Activated B cell treated with CpG ODN at 0.5 μM for 24 hours (primary cell): ENCODE results near the gene BRD1. TPM values are rescaled to one million over a fixed set of nuclear protein-coding genes. Genes with fewer than 3 reads are reported as not detected.

ENCODE experiments used
- ATAC-seq: fragments of 200-7000 bp; cut with Tn5 transposase; one replicate; pipeline ENCODE4 v1.10.0; 2021; ENCODE audit warnings: low read depth, mild to moderate bottlenecking, moderate library complexity
- CTCF ChIA-PET: fragments of 350-600 bp; sonication (Branson Sonifier 250); formaldehyde crosslinking; loops from one replicate; lab custom pipeline; 2021; ENCODE audit warnings: antibody characterized with exemption; lab: Charles Lee
- POLR2A ChIA-PET: fragments of 350-600 bp; sonication (Branson Sonifier 250); formaldehyde crosslinking; loops from one replicate; lab custom pipeline; 2021; ENCODE audit warnings: antibody characterized with exemption; lab: Charles Lee
- DNase-seq: peaks from one replicate; pipeline ENCODE4 v3.0.0; 2022
- H3K27ac Mint-ChIP-seq: one replicate; pipeline ENCODE4 v1.8.0; 2020; ENCODE audit warnings: mixed read lengths
- H3K27me3 Mint-ChIP-seq: one replicate; pipeline ENCODE4 v1.8.0; 2021; ENCODE audit warnings: mixed read lengths
- H3K36me3 Mint-ChIP-seq: one replicate; pipeline ENCODE4 v1.8.0; 2021; ENCODE audit warnings: low read depth, mixed read lengths
- H3K4me1 Mint-ChIP-seq: one replicate; pipeline ENCODE4 v1.8.0; 2021; ENCODE audit warnings: mixed read lengths
- H3K4me3 Mint-ChIP-seq: one replicate; pipeline ENCODE4 v1.8.0; 2020; ENCODE audit warnings: mild to moderate bottlenecking, mixed read lengths
- H3K9me3 Mint-ChIP-seq: one replicate; pipeline ENCODE4 v1.8.0; 2020; ENCODE audit warnings: mixed read lengths
- intact Hi-C: fragments of 100-400 bp; cut with micrococcal nuclease; formaldehyde crosslinking; loops from one replicate; pipeline ENCODE4 v1.15.1; 2024
- total RNA-seq: library from RNA; stranded (reverse); gene quantifications from 2 replicates; pipeline ENCODE4 v1.2.3, GENCODE V29; 2022
- TF ChIP-seq, protein P1 (sequence below): fragments of 200-600 bp; IDR thresholded peaks from one replicate; pipeline ENCODE4 v1.8.0; 2022; ENCODE audit warnings: antibody characterized with exemption, mild to moderate bottlenecking

The BRD1 gene
- total RNA-seq, 1 donor from 2014 or later: 45.8 TPM

DNA sequence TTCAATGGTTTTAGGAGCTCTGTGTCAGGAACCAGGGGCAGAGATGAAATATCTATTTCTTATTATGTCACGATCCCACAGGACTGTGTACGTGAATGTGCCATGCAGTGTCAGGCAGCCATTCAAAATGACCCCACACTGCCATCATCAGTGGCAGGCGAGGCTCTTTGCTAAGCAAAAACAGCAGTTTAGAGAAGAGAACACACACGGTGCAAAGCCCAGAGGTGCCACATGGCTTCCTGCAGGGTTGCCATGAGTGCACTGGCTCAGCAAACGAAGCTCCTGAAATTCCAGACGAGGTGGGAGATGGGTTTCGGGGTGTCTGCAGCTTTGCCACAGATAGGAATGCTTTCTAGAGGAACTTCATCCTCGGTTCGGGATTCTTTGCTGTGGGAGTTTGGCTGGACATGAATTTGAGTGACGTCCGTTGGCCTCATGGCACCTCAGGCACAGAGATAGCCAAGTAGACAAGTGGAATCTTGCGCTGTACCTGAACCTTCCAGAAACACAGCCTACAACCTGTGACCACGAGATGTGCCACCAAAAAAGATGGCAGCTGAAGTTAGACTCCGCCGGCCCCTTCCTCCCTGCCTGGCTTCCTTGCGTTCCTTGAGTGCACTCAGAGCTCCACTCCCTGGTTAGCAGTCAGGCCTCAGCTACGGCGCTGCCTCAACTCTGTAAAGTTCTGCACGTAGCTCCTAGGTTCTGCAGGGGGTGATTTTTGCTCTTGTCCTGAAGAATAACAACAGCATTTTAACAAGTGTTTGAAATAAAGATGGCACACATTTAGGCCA lies 18.2 kb upstream of the BRD1 start:
- POLR2A ChIA-PET: interaction anchor here (0.6 kb wide), 1 partner anchor 168 kb away, joined by 3 read pairs; no protein-coding TSS in a partner anchor
- H3K36me3 Mint-ChIP-seq: no peaks in the 10 kb centered on the region
- peaks cover 8% of the 10 kb centered on the region for H3K4me1 Mint-ChIP-seq
- no peak overlapping the region for H3K27ac Mint-ChIP-seq
- H3K27me3 Mint-ChIP-seq: peaks cover 26% of the 10 kb centered on the region
- CTCF ChIA-PET: no interaction called here
- no peaks in the 10 kb centered on the region for H3K9me3 Mint-ChIP-seq
- no peak for DNase-seq
- ATAC-seq: no peak
- intact Hi-C loops: no loop called here
- TF ChIP-seq, protein P1, sequence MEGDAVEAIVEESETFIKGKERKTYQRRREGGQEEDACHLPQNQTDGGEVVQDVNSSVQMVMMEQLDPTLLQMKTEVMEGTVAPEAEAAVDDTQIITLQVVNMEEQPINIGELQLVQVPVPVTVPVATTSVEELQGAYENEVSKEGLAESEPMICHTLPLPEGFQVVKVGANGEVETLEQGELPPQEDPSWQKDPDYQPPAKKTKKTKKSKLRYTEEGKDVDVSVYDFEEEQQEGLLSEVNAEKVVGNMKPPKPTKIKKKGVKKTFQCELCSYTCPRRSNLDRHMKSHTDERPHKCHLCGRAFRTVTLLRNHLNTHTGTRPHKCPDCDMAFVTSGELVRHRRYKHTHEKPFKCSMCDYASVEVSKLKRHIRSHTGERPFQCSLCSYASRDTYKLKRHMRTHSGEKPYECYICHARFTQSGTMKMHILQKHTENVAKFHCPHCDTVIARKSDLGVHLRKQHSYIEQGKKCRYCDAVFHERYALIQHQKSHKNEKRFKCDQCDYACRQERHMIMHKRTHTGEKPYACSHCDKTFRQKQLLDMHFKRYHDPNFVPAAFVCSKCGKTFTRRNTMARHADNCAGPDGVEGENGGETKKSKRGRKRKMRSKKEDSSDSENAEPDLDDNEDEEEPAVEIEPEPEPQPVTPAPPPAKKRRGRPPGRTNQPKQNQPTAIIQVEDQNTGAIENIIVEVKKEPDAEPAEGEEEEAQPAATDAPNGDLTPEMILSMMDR: no peak
- H3K4me3 Mint-ChIP-seq: no peak overlapping the region

DNA sequence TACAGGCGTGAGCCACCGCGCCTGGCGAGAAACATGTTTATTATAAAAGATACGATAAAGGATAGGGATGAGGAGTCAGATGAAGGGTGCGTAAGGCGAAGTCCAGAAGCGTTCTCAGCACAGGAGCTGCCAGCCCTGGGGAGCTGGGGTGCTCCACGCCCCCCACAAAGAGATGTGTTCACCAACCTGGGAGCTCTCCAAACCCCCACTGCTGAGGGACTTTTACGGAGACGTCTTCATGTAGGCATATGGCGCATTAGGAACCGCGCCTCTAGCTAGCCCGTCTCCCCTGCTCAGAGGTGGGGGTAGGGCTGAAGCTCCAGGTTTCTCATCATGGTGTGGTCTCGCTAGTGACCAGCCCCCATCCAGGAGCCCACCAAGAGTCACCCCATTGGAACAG lies 17.6 kb upstream of the BRD1 start:
- POLR2A ChIA-PET: interaction anchor here (0.6 kb wide), 1 partner anchor 169 kb away, joined by 3 read pairs; no protein-coding TSS in a partner anchor
- intact Hi-C loops: no loop called here
- DNase-seq (no peak), ATAC-seq (no peak)
- CTCF ChIA-PET: no interaction called here
- Mint-ChIP-seq H3K9me3 (no peaks in the 10 kb centered on the region), H3K36me3 (no peaks in the 10 kb centered on the region), H3K27ac (no peak overlapping the region), H3K27me3 (peaks cover 23% of the 10 kb centered on the region), H3K4me3 (no peak overlapping the region), H3K4me1 (peaks cover 8% of the 10 kb centered on the region)
- TF ChIP-seq, protein P1: no peak

DNA sequence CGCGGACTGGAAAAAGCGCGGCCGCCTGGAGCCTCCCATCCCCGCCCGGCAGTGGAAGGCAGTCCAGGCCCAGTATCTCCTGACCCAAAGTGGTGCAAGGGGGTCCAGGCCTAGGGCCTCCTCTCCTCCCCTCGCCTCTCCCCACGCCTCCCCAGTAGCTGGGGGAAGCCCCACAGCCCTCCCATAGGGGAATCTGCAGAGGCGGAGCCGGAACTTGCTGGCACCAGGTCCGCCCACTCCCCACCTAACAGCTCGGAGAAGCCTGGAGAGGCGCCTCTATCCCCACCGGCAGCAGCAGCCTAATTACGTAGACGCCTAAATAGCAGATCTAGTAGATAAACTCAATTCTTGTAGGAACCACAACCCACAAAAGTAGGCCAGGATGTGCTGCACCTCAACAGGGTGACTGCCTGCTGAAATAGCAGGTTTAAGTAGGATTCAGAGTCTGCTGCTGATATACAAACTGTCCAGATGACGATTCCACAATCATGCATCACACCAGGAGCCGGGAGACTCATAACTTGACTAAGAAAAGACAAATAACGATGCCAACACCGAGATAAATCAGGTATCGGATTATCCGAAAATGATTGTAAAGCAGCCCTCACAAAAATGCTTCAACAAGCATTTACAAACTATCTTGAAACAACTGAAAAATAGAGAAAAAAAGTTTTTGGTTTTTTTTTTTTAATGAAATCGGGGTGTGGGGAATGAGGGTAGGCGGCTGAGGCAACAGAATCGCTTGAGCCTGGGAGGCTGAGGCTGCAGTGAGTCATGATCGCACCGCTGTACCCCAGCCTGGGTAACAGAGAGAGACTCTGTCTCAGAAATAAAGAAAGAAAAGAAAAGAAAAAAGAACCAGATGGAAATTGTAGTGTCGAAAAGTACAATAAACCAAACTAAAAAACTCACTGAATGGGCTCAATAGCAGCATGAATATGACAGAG lies 11.4 kb upstream of the BRD1 start:
- ATAC-seq (peak; percentile 99), DNase-seq (peak; percentile 49)
- intact Hi-C loops: no loop called here
- POLR2A ChIA-PET: interaction anchor here (0.5 to 1.4 kb wide), 10 partner anchors 9 to 182 kb away, joined by 3 to 7 read pairs (median 3); partner anchors contain the start of genes ALG12 and CRELD2
- CTCF ChIA-PET: no interaction called here
- peak overlapping the region; percentile 64 for H3K4me3 Mint-ChIP-seq
- H3K4me1 Mint-ChIP-seq: peaks cover 8% of the 10 kb centered on the region
- H3K27ac Mint-ChIP-seq: peak overlapping the region; percentile 37
- peaks cover 9% of the 10 kb centered on the region for H3K27me3 Mint-ChIP-seq
- no peaks in the 10 kb centered on the region for H3K9me3 Mint-ChIP-seq
- no peaks in the 10 kb centered on the region for H3K36me3 Mint-ChIP-seq
- TF ChIP-seq, protein P1: no peak

DNA sequence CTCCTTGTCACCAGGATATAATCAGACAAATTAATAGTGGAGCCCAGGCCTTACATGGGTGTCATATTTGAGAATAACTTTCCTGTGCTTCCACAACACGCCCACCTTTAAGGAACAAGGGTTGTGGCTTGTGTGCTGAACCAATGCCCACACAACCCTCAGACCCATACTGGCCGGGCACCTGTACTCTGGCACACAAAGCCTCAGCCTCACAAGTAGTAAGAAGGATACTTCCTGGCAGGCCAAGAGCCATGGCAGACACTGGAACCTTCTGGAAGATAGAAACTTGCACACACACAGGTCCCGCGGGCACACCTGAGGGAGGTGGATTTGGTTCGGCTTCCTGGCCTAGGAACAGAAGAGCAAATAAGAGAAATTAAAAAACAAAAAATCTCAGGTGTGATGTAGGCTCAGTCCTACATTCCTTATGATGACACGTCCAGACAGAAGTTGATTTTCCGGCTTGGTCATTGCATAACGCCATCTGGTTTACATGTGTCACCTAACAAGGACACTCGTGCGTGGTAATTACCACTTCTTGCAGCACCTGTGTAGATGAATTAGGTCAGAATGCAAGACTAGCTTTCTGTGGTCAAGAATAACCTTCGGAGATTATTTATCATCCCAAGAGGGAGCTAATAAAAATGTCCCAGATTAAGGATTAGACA lies 5.8 kb upstream of the BRD1 start:
- H3K4me3 Mint-ChIP-seq: no peak overlapping the region
- no peak for DNase-seq
- peaks cover 4% of the 10 kb centered on the region for H3K27me3 Mint-ChIP-seq
- TF ChIP-seq, protein P1: no peak
- ATAC-seq: no peak
- H3K36me3 Mint-ChIP-seq: no peaks in the 10 kb centered on the region
- no peak overlapping the region for H3K27ac Mint-ChIP-seq
- ChIA-PET POLR2A (no interaction called here), CTCF (no interaction called here)
- no peaks in the 10 kb centered on the region for H3K9me3 Mint-ChIP-seq
- intact Hi-C loops: no loop called here
- H3K4me1 Mint-ChIP-seq: peaks cover 17% of the 10 kb centered on the region
